ENCODE results near the gene GIT1.

The GIT1 gene

GRCh38 chr17:29579866-29580771 lies 9.3 kb downstream of the GIT1 start:
- peak; percentile 80 to 85 for DNase-seq (ENCODE audit: low read depth in 2 of 2)

- no peak for DNase-seq (ENCODE audit: low read depth in 2 of 2)
Measured at GRCh38 chr17:29578626-29579485, 10.6 kb downstream of the GIT1 start.

GRCh38 chr17:29577385-29578211 lies 11.8 kb downstream of the GIT1 start:
- DNase-seq (ENCODE audit: low read depth in 2 of 2) = no peak

GRCh38 chr17:29577001-29577370 lies 12.5 kb downstream of the GIT1 start:
- DNase-seq (ENCODE audit: low read depth in 2 of 2) = no peak

- no peak for DNase-seq (ENCODE audit: low read depth in 2 of 2)
Measured at GRCh38 chr17:29576214-29577000, 13.0 kb downstream of the GIT1 start.

GRCh38 chr17:29575511-29576213 lies 13.8 kb downstream of the GIT1 start:
- DNase-seq (ENCODE audit: low read depth in 2 of 2) = no peak

- no peak for DNase-seq (ENCODE audit: low read depth in 2 of 2)
Measured at GRCh38 chr17:29574732-29575510, 14.5 kb downstream of the GIT1 start.

GRCh38 chr17:29573871-29574731 lies 15.3 kb downstream of the GIT1 start:
- DNase-seq (ENCODE audit: low read depth in 2 of 2) = no peak

GRCh38 chr17:29573558-29573869 lies 15.9 kb downstream of the GIT1 start:
- DNase-seq (ENCODE audit: low read depth in 2 of 2) = no peak

GRCh38 chr17:29572691-29573557 lies 16.5 kb downstream of the GIT1 start:
- DNase-seq (ENCODE audit: low read depth in 2 of 2) = no peak

GRCh38 chr17:29571883-29572681 lies 17.4 kb downstream of the GIT1 start:
- no peak for DNase-seq (ENCODE audit: low read depth in 2 of 2)

- no peak for DNase-seq (ENCODE audit: low read depth in 2 of 2)
Measured at GRCh38 chr17:29571486-29571882, 18.0 kb downstream of the GIT1 start.

GRCh38 chr17:29570521-29570920 lies 18.9 kb downstream of the GIT1 start:
- DNase-seq (ENCODE audit: low read depth in 2 of 2) = no peak

GRCh38 chr17:29569245-29569950 lies 20.1 kb downstream of the GIT1 start:
- DNase-seq (ENCODE audit: low read depth in 2 of 2) = no peak

- peak; percentile 77 to 90 for DNase-seq (ENCODE audit: low read depth in 2 of 2)
Measured at GRCh38 chr17:29568331-29569244, 20.9 kb downstream of the GIT1 start, which contains the start of gene TP53I13. TSS of gene TP53I13 (plus strand) at chr17:29568701. CDS start at chr17:29568759, 58 bp downstream.

Data from stimulated activated CD4-positive, alpha-beta T cell treated with anti-CD3 and anti-CD28 coated beads, Interleukin-1b, Interleukin-23, amount 100 ng/mL, for 1 hour (primary cell).